ENCODE results near the gene SLC33A1.

The SLC33A1 gene

GRCh38 chr3:155790272-155790925 lies 63.8 kb downstream of the SLC33A1 start:
- POLR2A ChIA-PET, result no interaction called here

GRCh38 chr3:155785662-155786295 lies 68.4 kb downstream of the SLC33A1 start:
- TF ChIP-seq PKNOX1 (IDR thresholded peaks at IDR 0.05) (no peak), ZNF384 (IDR thresholded peaks at IDR 0.05) (no peak), SP1 (IDR thresholded peaks at IDR 0.05) (no peak), SUZ12 (IDR thresholded peaks at IDR 0.05) (no peak), CTBP1 (IDR thresholded peaks at IDR 0.05; ENCODE audit: borderline replicate concordance) (no peak), FOXK2 (IDR thresholded peaks at IDR 0.05) (no peak), NFRKB (IDR thresholded peaks at IDR 0.05) (no peak), FOXA1 (IDR thresholded peaks at IDR 0.05) (no peak), TARDBP (IDR thresholded peaks at IDR 0.05) (no peak), HDGF (IDR thresholded peaks at IDR 0.05; ENCODE audit: borderline replicate concordance) (no peak), L3MBTL2 (conservative IDR thresholded peaks at IDR 0.05) (no peak), LEF1 (IDR thresholded peaks at IDR 0.05; ENCODE audit: borderline replicate concordance) (no peak), ELF4 (IDR thresholded peaks at IDR 0.05) (no peak), ARNT (IDR thresholded peaks at IDR 0.05) (no peak), BHLHE40 (IDR thresholded peaks at IDR 0.05; ENCODE audit: borderline replicate concordance) (no peak), FOXM1 (IDR thresholded peaks at IDR 0.05; ENCODE audit: borderline replicate concordance) (no peak)
- CTCF ChIA-PET, result no interaction called here
- DNase-seq (ENCODE audit: extremely low spot score), result no peak
- POLR2A ChIA-PET, result no interaction called here

More at GRCh38 chr3:155790272-155790925, 63.8 kb downstream of the SLC33A1 start:
- DNase-seq (ENCODE audit: extremely low spot score), result no peak
- TF ChIP-seq LEF1 (IDR thresholded peaks at IDR 0.05; ENCODE audit: borderline replicate concordance), result no peak
- CTCF ChIA-PET, result interaction anchor here (1.3 kb wide), 1 partner anchor 15 kb away, joined by 3 read pairs; no protein-coding TSS in a partner anchor

DNA sequence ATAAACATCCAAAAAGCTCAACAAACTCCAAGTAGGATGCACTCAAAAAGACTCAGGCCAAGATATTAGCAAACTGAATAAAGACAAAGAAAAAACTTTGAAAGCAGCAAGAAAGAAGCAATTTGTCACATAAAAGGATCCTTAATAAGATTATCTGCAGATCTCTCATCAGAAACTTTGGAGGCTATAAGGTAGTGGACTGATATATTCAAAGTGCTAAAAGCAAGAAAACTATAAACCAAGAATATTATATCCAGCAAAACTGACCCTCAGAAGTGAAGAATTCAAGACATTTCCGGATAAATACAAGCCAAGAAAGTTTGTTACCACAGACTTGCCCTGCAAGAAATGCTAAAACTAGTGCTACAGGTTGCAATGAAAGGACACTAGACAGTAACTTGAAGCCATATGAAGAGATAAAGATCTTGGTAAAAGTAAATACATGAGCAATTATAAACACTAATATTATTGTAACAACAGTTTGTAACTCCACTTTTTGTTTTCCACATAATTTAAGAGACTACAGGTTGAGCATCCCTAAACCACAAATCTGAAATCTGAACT lies 71.8 kb downstream of the SLC33A1 start:
- CTCF ChIA-PET, result no interaction called here

GRCh38 chr3:155780291-155780690 lies 73.9 kb downstream of the SLC33A1 start:
- POLR2A ChIA-PET, result interaction anchor here (1.0 kb wide), 1 partner anchor 90 kb away, joined by 3 read pairs; no protein-coding TSS in a partner anchor
- DNase-seq (ENCODE audit: extremely low spot score), result no peak
- TF ChIP-seq FOXK2 (IDR thresholded peaks at IDR 0.05) (no peak), ELF4 (IDR thresholded peaks at IDR 0.05) (no peak), SUZ12 (IDR thresholded peaks at IDR 0.05) (no peak), SP1 (IDR thresholded peaks at IDR 0.05) (no peak), TARDBP (IDR thresholded peaks at IDR 0.05) (no peak), LEF1 (IDR thresholded peaks at IDR 0.05; ENCODE audit: borderline replicate concordance) (no peak), FOXM1 (IDR thresholded peaks at IDR 0.05; ENCODE audit: borderline replicate concordance) (no peak), BHLHE40 (IDR thresholded peaks at IDR 0.05; ENCODE audit: borderline replicate concordance) (no peak), ARNT (IDR thresholded peaks at IDR 0.05) (no peak), ZNF384 (IDR thresholded peaks at IDR 0.05) (no peak), CTBP1 (IDR thresholded peaks at IDR 0.05; ENCODE audit: borderline replicate concordance) (no peak), FOXA1 (IDR thresholded peaks at IDR 0.05) (no peak), HDGF (IDR thresholded peaks at IDR 0.05; ENCODE audit: borderline replicate concordance) (no peak), PKNOX1 (IDR thresholded peaks at IDR 0.05) (no peak), NFRKB (IDR thresholded peaks at IDR 0.05) (no peak), L3MBTL2 (conservative IDR thresholded peaks at IDR 0.05) (no peak)
- CTCF ChIA-PET, result interaction anchor here (0.6 to 1.1 kb wide), 2 partner anchors 26 to 192 kb away, joined by 5 to 8 read pairs; partner anchors contain the start of gene C3orf33

More for the DNA sequence above, 71.8 kb downstream of the SLC33A1 start:
- no peak for DNase-seq (ENCODE audit: extremely low spot score)
- TF ChIP-seq LEF1 (IDR thresholded peaks at IDR 0.05; ENCODE audit: borderline replicate concordance) (no peak), HDGF (IDR thresholded peaks at IDR 0.05; ENCODE audit: borderline replicate concordance) (no peak), FOXM1 (IDR thresholded peaks at IDR 0.05; ENCODE audit: borderline replicate concordance) (no peak), CTBP1 (IDR thresholded peaks at IDR 0.05; ENCODE audit: borderline replicate concordance) (no peak), FOXK2 (IDR thresholded peaks at IDR 0.05) (no peak), ARNT (IDR thresholded peaks at IDR 0.05) (no peak), TARDBP (IDR thresholded peaks at IDR 0.05) (no peak), L3MBTL2 (conservative IDR thresholded peaks at IDR 0.05) (no peak), ELF4 (IDR thresholded peaks at IDR 0.05) (no peak), ZNF384 (IDR thresholded peaks at IDR 0.05) (no peak), SP1 (IDR thresholded peaks at IDR 0.05) (no peak), PKNOX1 (IDR thresholded peaks at IDR 0.05) (no peak), BHLHE40 (IDR thresholded peaks at IDR 0.05; ENCODE audit: borderline replicate concordance) (no peak), NFRKB (IDR thresholded peaks at IDR 0.05) (no peak), SUZ12 (IDR thresholded peaks at IDR 0.05) (no peak), FOXA1 (IDR thresholded peaks at IDR 0.05) (no peak)
- POLR2A ChIA-PET, result no interaction called here

GRCh38 chr3:155778462-155778861 lies 75.8 kb downstream of the SLC33A1 start:
- no peak for TF ChIP-seq BHLHE40 (IDR thresholded peaks at IDR 0.05; ENCODE audit: borderline replicate concordance)
- no peak for TF ChIP-seq ZNF384 (IDR thresholded peaks at IDR 0.05)
- no peak for TF ChIP-seq HDGF (IDR thresholded peaks at IDR 0.05; ENCODE audit: borderline replicate concordance)
- no peak for TF ChIP-seq CTBP1 (IDR thresholded peaks at IDR 0.05; ENCODE audit: borderline replicate concordance)
- no peak for TF ChIP-seq PKNOX1 (IDR thresholded peaks at IDR 0.05)
- no peak for TF ChIP-seq NFRKB (IDR thresholded peaks at IDR 0.05)
- TF ChIP-seq FOXM1 (IDR thresholded peaks at IDR 0.05; ENCODE audit: borderline replicate concordance), result no peak
- no peak for TF ChIP-seq FOXK2 (IDR thresholded peaks at IDR 0.05)
- no peak for TF ChIP-seq LEF1 (IDR thresholded peaks at IDR 0.05; ENCODE audit: borderline replicate concordance)
- ChIA-PET CTCF (no interaction called here), POLR2A (no interaction called here)
- DNase-seq (ENCODE audit: extremely low spot score), result no peak
